T-helper 1 cell (primary cell): ENCODE data around the gene MAVS.

Experiments used
- DNase-seq, 5 donors: peaks; one replicate each; pipeline ENCODE4 v3.0.0-alpha.2; 2012 to 2020
- total RNA-seq, 4 donors: gene quantifications; one replicate each; lab custom pipeline; 2026; lab: John Stamatoyannopoulos, UW

The MAVS gene
- total RNA-seq = 71.5 to 139 (median 136) reads per million in 4 donors

- peak; percentile 68 to 86 (median 77) for DNase-seq
These were observed at the start of gene MAVS for GRCh38 chr20:3846740-3847428. MAVS (plus strand) TSS chr20:3846834; CDS start chr20:3854625, 7,791 bp downstream.

- DNase-seq = no peak
These were observed 49.4 kb upstream of the MAVS start for GRCh38 chr20:3797226-3797545.

- peak in 1 of 5 donors; percentile 69 for DNase-seq
These were observed 48.9 kb upstream of the MAVS start for GRCh38 chr20:3797592-3798372.

GRCh38 chr20:3798373-3798768 is 48.3 kb upstream of the MAVS start:
- DNase-seq = no peak

GRCh38 chr20:3798908-3799248 is 47.8 kb upstream of the MAVS start:
- no peak for DNase-seq

- DNase-seq = no peak
These were observed 46.3 kb upstream of the MAVS start for GRCh38 chr20:3800256-3800877.

GRCh38 chr20:3800878-3801260 is 45.8 kb upstream of the MAVS start:
- DNase-seq = no peak

GRCh38 chr20:3801299-3801698 is 45.3 kb upstream of the MAVS start:
- DNase-seq = no peak

GRCh38 chr20:3801846-3802245 is 44.8 kb upstream of the MAVS start:
- DNase-seq = no peak

GRCh38 chr20:3802524-3803239 is 44.0 kb upstream of the MAVS start:
- DNase-seq = no peak

GRCh38 chr20:3803289-3803688 is 43.3 kb upstream of the MAVS start:
- DNase-seq = no peak

- DNase-seq = no peak
These were observed 42.8 kb upstream of the MAVS start for GRCh38 chr20:3803854-3804253.

GRCh38 chr20:3804254-3804751 is 42.3 kb upstream of the MAVS start:
- DNase-seq = no peak

GRCh38 chr20:3804781-3805180 is 41.9 kb upstream of the MAVS start:
- no peak for DNase-seq

- DNase-seq = no peak
These were observed 38.1 kb upstream of the MAVS start for GRCh38 chr20:3808544-3808943.

GRCh38 chr20:3811467-3812258 is 35.0 kb upstream of the MAVS start:
- DNase-seq = peak; percentile 80 to 96 (median 87)

- no peak for DNase-seq
These were observed 34.4 kb upstream of the MAVS start for GRCh38 chr20:3812259-3812681.

GRCh38 chr20:3812975-3813847 is 33.4 kb upstream of the MAVS start:
- DNase-seq = no peak

GRCh38 chr20:3813848-3814581 is 32.6 kb upstream of the MAVS start:
- DNase-seq = peak in 1 of 5 donors; percentile 25

GRCh38 chr20:3814928-3815495 is 31.6 kb upstream of the MAVS start:
- no peak for DNase-seq
